HS-27A (cell line): ENCODE data around the gene DPH1.

Source experiments
- DNase-seq: peaks from one replicate; pipeline ENCODE4 v3.0.0-alpha.2; 2012; ENCODE audit warnings: low read depth, missing footprints

The DPH1 gene

GRCh38 chr17:2082003-2082781, 52.2 kb downstream of the DPH1 start:
- DNase-seq: no peak

GRCh38 chr17:2083613-2084035, 53.7 kb downstream of the DPH1 start:
- DNase-seq: no peak

GRCh38 chr17:2084036-2084765, 54.2 kb downstream of the DPH1 start:
- no peak for DNase-seq

- DNase-seq: no peak
Measured at GRCh38 chr17:2084766-2085647, 55.1 kb downstream of the DPH1 start.

- no peak for DNase-seq
Measured at GRCh38 chr17:2085648-2085949, 55.6 kb downstream of the DPH1 start.

- DNase-seq: no peak
Measured at GRCh38 chr17:2086306-2086705, 56.4 kb downstream of the DPH1 start.

- DNase-seq: no peak
Measured at GRCh38 chr17:2087597-2088211, 57.8 kb downstream of the DPH1 start.

GRCh38 chr17:2089021-2089422, 59.1 kb downstream of the DPH1 start:
- DNase-seq: no peak

GRCh38 chr17:2090210-2090641, 60.3 kb downstream of the DPH1 start:
- DNase-seq: no peak

- peak; percentile 11 for DNase-seq
Measured at GRCh38 chr17:2090804-2091534, 61.0 kb downstream of the DPH1 start.

GRCh38 chr17:2092253-2092652, 62.3 kb downstream of the DPH1 start:
- DNase-seq: no peak

GRCh38 chr17:2093349-2093748, 63.4 kb downstream of the DPH1 start:
- no peak for DNase-seq
